NB4 (cell line): ENCODE results near the gene CYP19A1.

Experiments
- DNase-seq: peaks from one replicate; pipeline ENCODE4 v3.0.0; 2010; ENCODE audit warnings: low read depth
- H3K4me3 ChIP-seq: one replicate; pipeline ENCODE4 v1.5.1; 2011; ENCODE audit warnings: mild to moderate bottlenecking, low read depth, low read length, moderate library complexity
- CTCF ChIP-seq: IDR thresholded peaks from one replicate; pipeline ENCODE4 v1.5.1; 2012; ENCODE audit warnings: low read depth, low read length
- MYC ChIP-seq: IDR thresholded peaks from 2 replicates; pipeline ENCODE4 v1.6.1; 2011; ENCODE audit warnings: low read depth, low read length
- POLR2A ChIP-seq: IDR thresholded peaks from 2 replicates; pipeline ENCODE4 v1.6.1; 2011; ENCODE audit warnings: mild to moderate bottlenecking; ENCODE audit not compliant: insufficient read length; ENCODE audit errors: extremely low read depth
- TF ChIP-seq, protein P1 (sequence below): IDR thresholded peaks from 2 replicates; pipeline ENCODE4 v1.6.1; 2011; ENCODE audit warnings: low read depth, low read length

The CYP19A1 gene

DNA sequence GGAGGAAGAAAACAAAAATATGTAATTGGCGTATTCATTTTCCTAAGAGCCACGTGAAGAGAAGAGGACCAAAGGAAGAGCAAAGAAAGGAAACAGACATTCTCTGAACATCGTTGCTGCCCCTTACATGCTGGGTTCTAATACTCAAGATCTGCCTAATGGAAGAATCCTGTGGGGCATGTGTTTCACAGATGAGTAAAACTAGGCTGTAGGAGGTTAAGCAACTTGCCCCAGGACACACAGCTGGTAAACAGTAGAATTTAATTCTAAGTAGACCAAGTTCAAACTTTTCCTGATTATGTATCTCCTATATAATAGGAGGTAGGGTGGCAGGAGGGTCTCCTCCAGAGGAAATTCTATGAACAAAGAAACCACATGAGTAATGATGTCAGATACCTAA lies 137.6 kb downstream of the CYP19A1 start:
- DNase-seq, result no peak
- no peak overlapping the region for H3K4me3 ChIP-seq
- TF ChIP-seq, protein P1, sequence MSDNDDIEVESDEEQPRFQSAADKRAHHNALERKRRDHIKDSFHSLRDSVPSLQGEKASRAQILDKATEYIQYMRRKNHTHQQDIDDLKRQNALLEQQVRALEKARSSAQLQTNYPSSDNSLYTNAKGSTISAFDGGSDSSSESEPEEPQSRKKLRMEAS, result no peak
- TF ChIP-seq POLR2A (no peak), CTCF (no peak), MYC (no peak)

DNA sequence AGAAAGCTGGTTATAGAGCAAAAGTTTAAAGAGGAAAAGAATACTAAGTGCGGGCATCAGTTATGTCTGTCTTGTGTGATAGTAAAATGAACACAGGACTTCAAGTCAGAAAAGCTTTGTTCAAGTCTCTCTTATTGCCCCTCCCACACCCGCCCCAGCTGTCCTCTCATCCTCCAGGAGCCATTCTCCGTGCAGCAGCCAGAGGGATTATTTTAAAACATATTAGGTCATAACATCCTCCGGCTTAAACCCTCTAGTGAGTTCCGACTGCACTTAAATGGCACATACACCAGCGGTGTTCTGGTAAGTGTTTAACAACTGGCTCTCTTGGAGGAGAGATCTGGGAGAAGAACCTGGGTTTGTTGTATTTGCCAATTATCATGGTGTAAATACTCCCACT lies 138.9 kb downstream of the CYP19A1 start:
- DNase-seq, result no peak
- TF ChIP-seq POLR2A, result no peak
- H3K4me3 ChIP-seq, result no peak overlapping the region

- DNase-seq, result no peak
- no peak overlapping the region for H3K4me3 ChIP-seq
- TF ChIP-seq, protein P1, result no peak
- TF ChIP-seq POLR2A (no peak), CTCF (no peak), MYC (no peak)
These were observed 139.6 kb downstream of the CYP19A1 start for GRCh38 chr15:51198701-51199232.

DNA sequence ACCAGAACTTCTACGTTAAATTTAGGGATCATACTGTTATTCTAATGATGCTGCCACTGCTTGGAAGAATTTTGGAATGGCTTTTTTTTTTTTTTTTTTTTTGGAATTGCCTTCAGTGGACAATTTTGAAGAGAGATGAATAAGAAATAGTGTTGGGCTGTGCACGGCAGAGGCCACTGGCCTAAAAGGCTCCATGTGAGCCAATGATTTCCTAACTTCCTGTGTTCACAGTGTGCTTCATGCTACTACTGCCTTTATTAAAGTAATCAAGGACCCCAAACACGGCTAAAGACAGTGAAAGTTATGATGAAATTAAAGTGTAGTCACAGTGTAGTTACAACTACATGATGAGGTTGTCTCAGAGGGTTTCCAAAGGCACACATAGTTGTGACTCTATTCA lies 142.9 kb downstream of the CYP19A1 start:
- DNase-seq, result peak; percentile 14
- TF ChIP-seq, protein P1, result no peak
- TF ChIP-seq POLR2A, result no peak
- TF ChIP-seq CTCF, result no peak
- no peak for TF ChIP-seq MYC
- no peak overlapping the region for H3K4me3 ChIP-seq

- H3K4me3 ChIP-seq, result no peak overlapping the region
- no peak for DNase-seq
- TF ChIP-seq MYC, result no peak
- TF ChIP-seq, protein P1, result no peak
- TF ChIP-seq CTCF, result no peak
- TF ChIP-seq POLR2A, result no peak
These were observed 144.4 kb downstream of the CYP19A1 start for GRCh38 chr15:51193979-51194378.

DNA sequence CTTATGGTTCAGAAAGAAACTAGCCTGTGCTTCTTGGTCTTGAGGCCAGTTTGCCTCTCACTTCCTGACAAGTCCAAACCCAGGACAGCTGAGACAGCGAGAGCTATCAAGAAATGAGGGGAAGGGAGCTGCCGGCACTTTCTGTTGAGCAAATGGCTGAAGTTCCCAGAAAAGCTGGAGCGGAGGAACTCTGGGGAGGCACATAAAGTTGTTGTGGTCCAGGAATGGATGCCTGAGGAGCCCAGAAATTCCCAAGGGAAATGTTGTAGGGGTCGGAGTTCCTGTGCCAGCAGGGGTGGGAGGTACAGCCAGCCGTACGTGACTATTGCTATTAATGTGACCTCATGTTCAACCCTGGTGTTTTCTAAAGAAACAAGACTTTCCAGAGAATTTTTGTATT lies 144.9 kb downstream of the CYP19A1 start:
- no peak overlapping the region for H3K4me3 ChIP-seq
- DNase-seq, result no peak
- TF ChIP-seq, protein P1, result no peak
- TF ChIP-seq MYC, result no peak
- no peak for TF ChIP-seq POLR2A
- no peak for TF ChIP-seq CTCF
